Fibroblast of mammary gland (primary cell): ENCODE measurements around the gene PRLR.

ENCODE experiments used
- DNase-seq: peaks from one replicate; pipeline ENCODE4 v3.0.0-alpha.2; 2010; ENCODE audit warnings: low read depth
- H3K4me3 ChIP-seq: 2 replicates; pipeline ENCODE4 v1.5.1; 2011; ENCODE audit warnings: low read depth, mild to moderate bottlenecking, low read length, moderate library complexity; ENCODE audit not compliant: control insufficient read depth
- TF ChIP-seq, protein P1 (sequence below): conservative IDR thresholded peaks from 2 replicates; pipeline ENCODE4 v1.5.1; 2011; ENCODE audit warnings: low read depth, low read length, inconsistent platforms; ENCODE audit not compliant: control insufficient read depth, insufficient read depth

Gene PRLR

DNA sequence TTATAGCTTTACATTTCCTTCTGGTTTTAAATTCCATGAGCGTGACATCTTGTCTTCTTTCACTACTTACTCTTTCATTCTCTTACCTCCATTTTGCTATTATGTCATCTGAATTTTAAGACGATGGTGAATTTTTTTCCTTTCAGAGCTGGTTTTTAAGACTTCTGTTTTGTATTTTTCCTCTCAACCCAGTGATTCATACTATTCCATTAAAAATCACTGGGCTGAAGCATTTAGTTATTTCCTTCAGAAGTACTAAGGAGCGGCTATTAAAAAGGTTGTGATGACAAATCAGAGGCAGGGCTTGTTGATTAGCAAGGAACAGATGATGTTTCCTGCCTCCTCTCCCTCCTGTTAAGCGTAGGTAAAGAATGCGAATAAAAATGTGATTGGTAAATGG lies 199.0 kb downstream of the PRLR start:
- DNase-seq: peak; percentile 86
- TF ChIP-seq, protein P1, sequence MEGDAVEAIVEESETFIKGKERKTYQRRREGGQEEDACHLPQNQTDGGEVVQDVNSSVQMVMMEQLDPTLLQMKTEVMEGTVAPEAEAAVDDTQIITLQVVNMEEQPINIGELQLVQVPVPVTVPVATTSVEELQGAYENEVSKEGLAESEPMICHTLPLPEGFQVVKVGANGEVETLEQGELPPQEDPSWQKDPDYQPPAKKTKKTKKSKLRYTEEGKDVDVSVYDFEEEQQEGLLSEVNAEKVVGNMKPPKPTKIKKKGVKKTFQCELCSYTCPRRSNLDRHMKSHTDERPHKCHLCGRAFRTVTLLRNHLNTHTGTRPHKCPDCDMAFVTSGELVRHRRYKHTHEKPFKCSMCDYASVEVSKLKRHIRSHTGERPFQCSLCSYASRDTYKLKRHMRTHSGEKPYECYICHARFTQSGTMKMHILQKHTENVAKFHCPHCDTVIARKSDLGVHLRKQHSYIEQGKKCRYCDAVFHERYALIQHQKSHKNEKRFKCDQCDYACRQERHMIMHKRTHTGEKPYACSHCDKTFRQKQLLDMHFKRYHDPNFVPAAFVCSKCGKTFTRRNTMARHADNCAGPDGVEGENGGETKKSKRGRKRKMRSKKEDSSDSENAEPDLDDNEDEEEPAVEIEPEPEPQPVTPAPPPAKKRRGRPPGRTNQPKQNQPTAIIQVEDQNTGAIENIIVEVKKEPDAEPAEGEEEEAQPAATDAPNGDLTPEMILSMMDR: no peak
- no peak overlapping the region for H3K4me3 ChIP-seq

DNA sequence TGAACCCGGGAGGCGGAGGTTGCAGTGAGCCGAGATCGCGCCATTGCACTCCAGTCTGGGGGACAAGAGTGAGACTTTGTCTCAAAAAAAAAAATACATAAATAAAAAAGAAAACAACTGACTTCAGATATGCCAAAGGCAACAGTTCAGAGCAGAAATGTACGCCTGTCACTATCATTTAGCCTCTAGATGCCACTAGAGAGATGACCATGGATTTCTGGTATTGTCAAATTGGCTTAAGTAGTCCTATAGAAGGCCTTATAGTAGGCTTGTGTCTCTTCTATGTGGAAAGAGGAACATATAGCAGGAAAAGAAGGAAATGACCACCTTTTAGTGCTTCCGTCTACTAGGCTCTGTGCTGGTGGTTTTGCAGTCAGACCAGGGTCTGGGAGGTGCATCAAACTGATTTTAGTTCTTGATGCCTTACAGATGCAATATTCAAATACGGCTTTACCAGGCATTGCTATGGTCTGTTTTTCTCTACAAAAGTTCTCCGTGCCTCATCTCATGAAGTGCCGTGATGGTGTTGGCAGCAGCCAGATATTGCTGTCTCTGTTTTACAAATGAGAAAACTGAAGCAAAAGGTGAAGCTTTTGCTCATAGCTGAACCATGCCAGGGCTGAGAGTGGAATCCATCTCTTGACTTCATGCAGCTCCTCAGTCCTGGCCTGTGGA lies 199.7 kb downstream of the PRLR start:
- DNase-seq: no peak
- H3K4me3 ChIP-seq: no peak overlapping the region
- TF ChIP-seq, protein P1: no peak

DNA sequence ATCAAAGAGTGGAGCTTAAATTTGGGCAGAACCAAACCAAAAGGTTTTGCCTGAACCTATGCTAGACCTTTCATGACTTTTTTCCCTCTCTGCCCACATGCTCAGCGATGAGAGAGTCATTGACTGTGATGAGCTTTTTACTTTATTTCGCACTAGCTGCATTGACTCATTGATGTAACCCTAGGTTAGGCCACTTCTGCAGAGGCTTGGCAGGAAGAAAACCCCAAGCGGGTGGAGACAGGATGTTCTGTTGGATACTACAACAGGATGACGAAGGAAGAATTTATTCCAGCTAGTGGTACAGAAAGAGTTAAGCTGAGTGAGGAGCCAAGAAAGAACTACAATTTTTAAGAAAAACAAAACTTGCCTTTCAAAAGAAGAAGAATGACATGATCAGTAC lies 201.0 kb downstream of the PRLR start:
- peak; percentile 96 for DNase-seq
- TF ChIP-seq, protein P1: no peak

DNA sequence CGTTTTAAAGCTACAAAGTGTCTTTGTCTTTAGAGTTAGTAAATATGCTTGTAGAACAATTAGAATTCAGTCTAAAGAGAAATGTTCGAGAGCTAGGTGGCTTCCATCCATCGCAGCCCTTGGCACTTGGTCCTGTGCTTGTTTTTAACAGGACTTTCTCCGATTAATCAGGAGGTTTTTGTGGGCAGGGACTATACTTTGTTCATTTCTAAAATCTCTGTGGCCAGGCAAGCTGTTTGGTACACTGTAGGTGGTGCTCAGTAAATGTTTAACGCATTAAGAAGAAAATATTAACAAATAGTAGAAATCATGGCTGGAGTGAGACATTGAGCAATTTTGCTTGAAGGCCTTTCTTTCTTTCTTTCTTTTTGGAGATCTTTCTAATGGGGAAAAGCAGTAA lies 203.3 kb downstream of the PRLR start:
- DNase-seq: no peak
- TF ChIP-seq, protein P1: no peak
- H3K4me3 ChIP-seq: no peak overlapping the region

More for the DNA sequence above, 201.0 kb downstream of the PRLR start:
- no peak overlapping the region for H3K4me3 ChIP-seq

DNA sequence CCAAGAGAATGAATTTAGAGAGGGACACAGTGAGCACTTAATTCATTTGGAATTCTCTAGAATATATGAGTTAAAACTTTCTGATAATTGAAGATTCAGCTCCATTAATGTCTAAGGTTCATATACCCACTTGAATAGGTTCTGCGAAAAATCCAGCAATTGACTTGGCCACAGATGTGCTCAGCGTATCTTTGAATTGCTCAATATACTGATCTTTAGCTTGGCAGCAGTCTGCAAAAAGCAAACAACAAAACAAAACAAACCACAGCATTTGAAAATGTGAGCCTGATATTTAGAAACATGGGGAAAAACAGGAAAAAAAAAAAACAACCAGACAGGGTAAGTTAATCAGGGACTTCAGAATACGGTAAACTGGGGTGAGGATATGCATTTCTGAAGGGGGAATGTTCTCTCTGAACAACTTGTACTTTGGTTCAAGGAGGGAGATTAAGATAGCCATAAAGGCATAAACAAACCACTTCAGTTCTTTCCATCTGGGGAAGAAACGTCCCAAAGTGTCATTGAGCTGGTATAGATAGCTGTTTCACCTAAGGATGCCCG lies 203.9 kb downstream of the PRLR start:
- TF ChIP-seq, protein P1: no peak

DNA sequence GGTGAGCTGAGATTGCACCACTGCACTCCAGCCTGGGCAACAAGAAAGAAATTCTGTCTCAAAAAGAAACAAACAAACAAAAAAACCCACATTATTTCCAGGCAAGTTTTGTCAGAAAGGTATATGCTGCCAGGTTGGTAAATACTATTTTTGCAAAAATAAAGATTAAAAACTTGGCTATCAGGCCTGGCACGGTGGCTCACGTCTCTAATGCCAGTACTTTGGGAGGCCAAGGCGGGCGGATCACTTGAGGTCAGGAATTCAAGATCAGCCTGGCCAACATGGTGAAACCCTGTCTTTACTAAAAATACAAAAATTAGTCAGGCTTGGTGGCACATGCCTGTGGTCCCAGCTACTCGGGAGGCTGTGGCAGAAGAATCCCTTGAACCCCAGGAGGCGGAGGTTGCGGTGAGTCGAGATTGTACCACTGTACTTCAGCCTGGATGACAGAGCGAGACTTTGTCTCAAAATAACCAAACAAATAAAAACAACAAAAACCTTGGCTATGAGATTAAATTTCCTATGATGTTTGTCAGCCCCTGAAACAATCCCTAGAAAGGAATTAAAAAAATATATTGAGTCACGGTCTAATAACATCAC lies 205.3 kb downstream of the PRLR start:
- no peak overlapping the region for H3K4me3 ChIP-seq
- TF ChIP-seq, protein P1: no peak
- DNase-seq: no peak

More for the DNA sequence above, 203.9 kb downstream of the PRLR start:
- H3K4me3 ChIP-seq: no peak overlapping the region
- DNase-seq: no peak
